Testis (tissue), 3 donors: ENCODE results near the gene SCAP. TPM values are rescaled to one million over a fixed set of nuclear protein-coding genes. Genes with fewer than 3 reads are reported as not detected.
"Not testable (repeated sequence)": the region's sequence is repeated elsewhere in the genome, so short reads cannot be mapped to it uniquely, and the experiment has no call there.

Experiments
- DNase-seq: peaks from one replicate; pipeline ENCODE4 v3.0.0-alpha.2; 2019
- H3K27ac ChIP-seq, 2 donors: fragments of 200-600 bp; sonication (generic); one replicate each; pipeline ENCODE4 v1.5.1; 2019
- H3K27me3 ChIP-seq: fragments of 200-600 bp; sonication (generic); one replicate; pipeline ENCODE4 v1.5.1; 2019
- H3K36me3 ChIP-seq: fragments of 200-600 bp; sonication (generic); one replicate; pipeline ENCODE4 v1.5.1; 2017; ENCODE audit warnings: low read depth; ENCODE audit errors: missing control alignments
- H3K4me1 ChIP-seq: fragments of 200-600 bp; sonication (generic); one replicate; pipeline ENCODE4 v1.5.1; 2019
- H3K4me3 ChIP-seq, 2 donors: fragments of 200-600 bp; sonication (generic); one replicate each; pipeline ENCODE4 v1.5.1; 2017 to 2019
- H3K9me3 ChIP-seq: fragments of 200-600 bp; sonication (generic); one replicate; pipeline ENCODE4 v1.5.1; 2017
- POLR2A ChIP-seq: fragments of 450-650 bp; IDR thresholded peaks from one replicate; pipeline ENCODE4 v1.6.1; 2017; ENCODE audit warnings: antibody characterized with exemption, mild to moderate bottlenecking, moderate library complexity
- WGBS, 2 donors: methylation state at CpG; one replicate each; pipeline ENCODE4 v1.1.5; 2018; 5-methylcytosine and 5-hydroxymethylcytosine counted together
- intact Hi-C: fragments of 100-400 bp; cut with DNase I; formaldehyde crosslinking; loops from one replicate; pipeline ENCODE4 v1.15.1; 2023; ENCODE audit warnings: low total_unique reads
- polyA plus RNA-seq: library from polyadenylated mRNA; stranded (reverse); fragments of 350-450 nt; fragmentation: Illumina TruSeq; extraction: RNeasy Lipid Tissue Mini Kit (QIAGEN cat#74804); gene quantifications from one replicate; pipeline ENCODE4 v1.2.3, GENCODE V29; 2014; ENCODE audit warnings: low read depth, low replicate concordance; ENCODE audit not compliant: insufficient read depth
- total RNA-seq, 2 donors: library from RNA; depleted of rRNA; stranded (reverse); fragments of >200 nt; gene quantifications; one replicate each; pipeline ENCODE4 v1.2.3, GENCODE V29; 2016
- TF ChIP-seq, protein P1 (sequence below), 3 experiments: fragments of 450-650 bp in 2 of 3; fragments of 200-600 bp in 1 of 3; sonication (generic) in 1 of 3; IDR thresholded peaks; one replicate each; pipeline ENCODE4 v1.5.1; 2016 to 2019; ENCODE audit warnings: antibody characterized with exemption in 3 of 3, mild to moderate bottlenecking in 2 of 3, moderate library complexity in 1 of 3

SCAP gene
- total and polyA plus RNA-seq, 3 donors from 2014 or later = 120 to 313 (median 276) TPM

DNA sequence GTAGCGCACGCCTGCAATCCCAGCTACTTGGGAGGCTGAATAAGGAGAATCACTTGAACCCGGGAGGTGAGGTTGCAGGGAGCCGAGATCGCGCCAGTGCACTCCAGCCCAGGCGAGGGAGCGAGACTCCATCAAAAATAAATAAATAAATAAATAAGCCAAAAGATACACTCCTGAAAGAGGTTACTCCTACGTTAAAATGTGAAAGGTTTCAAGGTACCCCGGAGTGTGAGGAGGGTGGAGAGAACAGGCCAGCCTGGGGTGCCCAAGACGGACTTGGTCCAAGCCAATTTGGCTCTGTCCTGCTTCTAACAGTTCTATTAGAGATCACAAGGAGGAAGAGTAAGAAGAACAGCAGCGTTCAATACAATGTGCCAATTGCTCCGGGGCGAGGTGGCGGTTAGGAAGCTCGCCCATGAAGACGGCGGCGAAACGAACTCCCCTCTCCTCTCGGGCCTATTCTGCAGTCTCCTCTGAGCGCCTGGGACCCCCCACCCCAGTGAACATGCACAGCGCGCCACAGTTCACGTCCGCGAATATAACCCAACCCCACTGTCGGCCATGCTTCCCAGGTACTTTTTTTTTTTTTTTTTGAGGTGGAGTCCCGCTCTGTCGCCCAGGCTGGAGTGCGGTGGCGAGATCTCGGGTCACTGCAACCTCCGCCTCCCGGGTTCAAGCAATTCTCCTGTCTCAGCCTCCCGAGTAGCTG is 36.8 kb upstream of the SCAP start:
- Histone ChIP-seq H3K9me3 (no peaks in the 10 kb centered on the region), H3K4me3 (peak overlapping the region; percentile 72 to 80), H3K27me3 (no peaks in the 10 kb centered on the region), H3K4me1 (peaks cover 12% of the 10 kb centered on the region), H3K27ac (peak overlapping the region; percentile 96 to 98), H3K36me3 (no peaks in the 10 kb centered on the region)
- peak; percentile 45 for DNase-seq
- WGBS, 2 donors = 9 to 11% methylated on average over 36 of the region's 36 CpGs
- no peak for TF ChIP-seq POLR2A
- TF ChIP-seq, protein P1, sequence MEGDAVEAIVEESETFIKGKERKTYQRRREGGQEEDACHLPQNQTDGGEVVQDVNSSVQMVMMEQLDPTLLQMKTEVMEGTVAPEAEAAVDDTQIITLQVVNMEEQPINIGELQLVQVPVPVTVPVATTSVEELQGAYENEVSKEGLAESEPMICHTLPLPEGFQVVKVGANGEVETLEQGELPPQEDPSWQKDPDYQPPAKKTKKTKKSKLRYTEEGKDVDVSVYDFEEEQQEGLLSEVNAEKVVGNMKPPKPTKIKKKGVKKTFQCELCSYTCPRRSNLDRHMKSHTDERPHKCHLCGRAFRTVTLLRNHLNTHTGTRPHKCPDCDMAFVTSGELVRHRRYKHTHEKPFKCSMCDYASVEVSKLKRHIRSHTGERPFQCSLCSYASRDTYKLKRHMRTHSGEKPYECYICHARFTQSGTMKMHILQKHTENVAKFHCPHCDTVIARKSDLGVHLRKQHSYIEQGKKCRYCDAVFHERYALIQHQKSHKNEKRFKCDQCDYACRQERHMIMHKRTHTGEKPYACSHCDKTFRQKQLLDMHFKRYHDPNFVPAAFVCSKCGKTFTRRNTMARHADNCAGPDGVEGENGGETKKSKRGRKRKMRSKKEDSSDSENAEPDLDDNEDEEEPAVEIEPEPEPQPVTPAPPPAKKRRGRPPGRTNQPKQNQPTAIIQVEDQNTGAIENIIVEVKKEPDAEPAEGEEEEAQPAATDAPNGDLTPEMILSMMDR (IDR thresholded peaks at IDR 0.05) = no peak
- intact Hi-C loops = no loop called here

DNA sequence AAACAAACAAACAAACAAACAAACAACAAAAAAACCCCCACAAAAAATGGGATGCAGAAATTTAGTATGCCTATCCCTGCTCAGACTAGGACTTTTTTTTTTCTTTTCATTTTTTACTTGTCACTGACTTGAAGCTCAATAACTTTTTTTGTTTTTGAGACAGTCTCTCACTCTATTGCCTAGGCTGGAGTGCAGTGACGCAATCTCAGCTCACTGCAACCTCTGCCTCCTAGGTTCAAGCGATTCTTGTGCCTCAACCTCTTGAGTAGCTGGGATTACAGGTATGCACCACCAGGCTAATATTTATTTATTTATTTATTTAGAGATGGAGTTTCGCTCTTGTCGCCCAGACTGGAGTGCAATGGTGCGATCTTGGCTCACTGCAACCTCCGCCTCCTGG is 29.5 kb upstream of the SCAP start:
- H3K4me3 ChIP-seq, H3K9me3 ChIP-seq, H3K36me3 ChIP-seq, H3K27ac ChIP-seq, H3K27me3 ChIP-seq, intact Hi-C loops, DNase-seq, H3K4me1 ChIP-seq: not testable (repeated sequence)
- WGBS, 2 donors = 98% methylated on average over 6 of the region's 6 CpGs

DNA sequence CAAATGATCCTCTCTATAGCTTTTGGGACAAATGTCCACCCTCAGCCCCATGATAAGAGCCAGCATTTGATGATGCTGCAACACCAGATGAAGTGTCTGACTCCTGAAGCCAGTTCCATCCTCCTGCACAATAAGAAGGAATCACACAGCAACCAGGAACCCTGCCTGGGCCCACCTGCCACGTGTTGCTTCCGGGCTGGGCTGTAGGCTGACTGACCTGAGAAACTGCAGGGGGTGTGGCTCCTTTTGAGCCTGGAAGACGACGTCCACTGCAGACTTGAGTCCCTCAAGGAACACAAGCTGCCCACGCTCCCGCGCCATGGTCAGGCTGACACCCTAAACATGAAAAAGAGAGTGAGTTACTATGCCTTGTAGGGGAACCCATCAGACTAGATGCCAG is 28.4 kb upstream of the SCAP start:
- Histone ChIP-seq H3K4me3 (no peak overlapping the region), H3K36me3 (no peaks in the 10 kb centered on the region), H3K9me3 (no peaks in the 10 kb centered on the region), H3K4me1 (no peaks in the 10 kb centered on the region), H3K27ac (no peak overlapping the region), H3K27me3 (no peaks in the 10 kb centered on the region)
- no peak for TF ChIP-seq POLR2A
- TF ChIP-seq, protein P1 (IDR thresholded peaks at IDR 0.05) = no peak
- intact Hi-C loops = no loop called here
- 82 to 84% methylated on average over 7 of the region's 7 CpGs for WGBS, 2 donors
- no peak for DNase-seq

DNA sequence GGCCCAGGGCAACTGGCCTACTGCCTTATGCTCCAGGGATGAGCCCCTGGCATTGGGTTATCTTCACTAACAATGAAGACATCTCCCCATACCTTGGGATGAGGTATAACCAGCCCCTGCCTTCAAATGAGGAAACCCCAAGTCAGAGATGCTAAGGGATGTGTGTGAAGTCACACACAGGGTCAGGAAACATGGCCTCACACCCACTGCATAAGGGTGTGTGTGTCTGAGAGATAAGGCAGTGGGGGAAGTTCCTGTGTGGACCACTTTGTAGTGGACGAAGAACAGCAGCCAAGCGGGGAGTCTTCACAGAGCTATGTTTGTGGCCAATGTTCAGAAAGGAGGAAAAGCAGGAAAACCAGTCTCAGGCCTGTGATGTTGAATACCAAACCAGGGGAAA is 27.3 kb upstream of the SCAP start:
- Histone ChIP-seq H3K9me3 (no peaks in the 10 kb centered on the region), H3K4me1 (no peaks in the 10 kb centered on the region), H3K27ac (peak overlapping the region in 1 of 2 donors; percentile 46), H3K4me3 (no peak overlapping the region), H3K36me3 (no peaks in the 10 kb centered on the region), H3K27me3 (no peaks in the 10 kb centered on the region)
- no peak for TF ChIP-seq POLR2A
- TF ChIP-seq, protein P1 (IDR thresholded peaks at IDR 0.05) = no peak
- DNase-seq = no peak
- intact Hi-C loops = no loop called here
- 35 to 53% methylated on average over 2 of the region's 2 CpGs for WGBS, 2 donors

DNA sequence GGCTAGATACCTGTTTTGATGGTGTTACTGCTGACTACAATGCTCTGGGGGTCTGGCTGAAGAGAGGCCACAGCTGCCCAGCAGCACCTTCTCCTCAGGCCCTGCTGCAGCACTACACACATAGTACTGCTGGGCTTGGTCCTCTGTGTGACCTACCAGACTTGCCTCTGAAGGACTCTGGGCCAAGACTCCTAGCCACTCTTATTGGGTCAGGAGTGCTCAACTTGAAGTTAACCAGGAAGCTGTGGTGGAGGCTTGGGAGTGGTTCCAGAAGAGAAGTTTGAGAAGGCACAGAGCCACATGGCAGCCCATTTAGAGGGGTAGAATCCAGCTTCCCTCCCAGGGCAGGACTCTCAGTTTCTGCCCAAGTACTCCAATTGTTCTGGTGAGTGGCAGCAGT is 21.2 kb upstream of the SCAP start:
- intact Hi-C loops = no loop called here
- Histone ChIP-seq H3K4me3 (no peak overlapping the region), H3K27ac (no peak overlapping the region), H3K36me3 (no peaks in the 10 kb centered on the region), H3K4me1 (no peaks in the 10 kb centered on the region), H3K27me3 (no peaks in the 10 kb centered on the region), H3K9me3 (no peaks in the 10 kb centered on the region)
- no peak for TF ChIP-seq POLR2A
- TF ChIP-seq, protein P1 (IDR thresholded peaks at IDR 0.05) = no peak
- no peak for DNase-seq
